ENCODE results near the gene PSMD10.
A peak's percentile ranks its signal among the peaks of the same experiment; 100 is the strongest.

The PSMD10 gene
- long read RNA-seq, transcript PSMD10-204 (5 exons, 768 nt) = minor isoform, 10 of 159 reads
- long read RNA-seq, transcript PSMD10-201 (5 exons, 1,546 nt) = major isoform, 145 of 159 reads
- long read RNA-seq, partial matches to known transcripts = 0 of 159 reads
- long read RNA-seq, other reads (novel, unspliced or antisense) = 4 of 159 reads

- Histone ChIP-seq H3K4me3 (replicated peaks; ENCODE audit: insufficient read depth, low read length) (peak within 1 kb of the TSS; percentile 60), H3K27me3 (ENCODE audit: insufficient read depth, poor library complexity, severe bottlenecking) (no peaks in the 10 kb centered on the region), H3K27ac (replicated peaks) (peak within 1 kb of the TSS; percentile 78)
- peak; percentile 70 to 94 for DNase-seq (ENCODE audit: low read depth in 1 of 2, low spot score in 1 of 2)
- TF ChIP-seq GABPA (IDR thresholded peaks at IDR 0.05; ENCODE audit: low read depth) = peak; percentile 64
- TF ChIP-seq SPI1 (IDR thresholded peaks at IDR 0.05; ENCODE audit: borderline replicate concordance, low read depth) = peak; percentile 16; the same call in 1 of the 2 replicates
- peak; percentile 55; the same call in 1 of the 2 replicates for TF ChIP-seq POLR2AphosphoS5 (IDR thresholded peaks at IDR 0.05; ENCODE audit: low read depth)
- TF ChIP-seq REST (IDR thresholded peaks at IDR 0.05; ENCODE audit: insufficient replicate concordance, low read depth) = no peak
Observed at GRCh38 chrX:108091264-108091877, at the start of gene PSMD10, which contains the start of gene ATG4A. PSMD10 (minus strand) TSS chrX:108091542; CDS start chrX:108091520, 22 bp downstream. ATG4A (plus strand) TSS chrX:108091778; CDS start chrX:108091827, 49 bp downstream.

GRCh38 chrX:108138814-108139702 lies 47.7 kb upstream of the PSMD10 start:
- Histone ChIP-seq H3K27me3 (ENCODE audit: insufficient read depth, poor library complexity, severe bottlenecking) (no peaks in the 10 kb centered on the region), H3K27ac (replicated peaks) (no peak overlapping the region), H3K4me3 (replicated peaks; ENCODE audit: insufficient read depth, low read length) (no peak overlapping the region)
- TF ChIP-seq POLR2AphosphoS5 (IDR thresholded peaks at IDR 0.05; ENCODE audit: low read depth) (no peak), CTCF (IDR thresholded peaks at IDR 0.05; ENCODE audit: insufficient read depth, low read length) (no peak), SPI1 (IDR thresholded peaks at IDR 0.05; ENCODE audit: borderline replicate concordance, low read depth) (no peak), REST (IDR thresholded peaks at IDR 0.05; ENCODE audit: insufficient replicate concordance, low read depth) (no peak), GABPA (IDR thresholded peaks at IDR 0.05; ENCODE audit: low read depth) (no peak)
- DNase-seq (ENCODE audit: low read depth in 1 of 2, low spot score in 1 of 2) = no peak

- DNase-seq (ENCODE audit: low read depth in 1 of 2, low spot score in 1 of 2) = no peak
- Histone ChIP-seq H3K27me3 (ENCODE audit: insufficient read depth, poor library complexity, severe bottlenecking) (no peaks in the 10 kb centered on the region), H3K27ac (replicated peaks) (no peak overlapping the region), H3K4me3 (replicated peaks; ENCODE audit: insufficient read depth, low read length) (no peak overlapping the region)
- TF ChIP-seq CTCF (IDR thresholded peaks at IDR 0.05; ENCODE audit: insufficient read depth, low read length) (no peak), SPI1 (IDR thresholded peaks at IDR 0.05; ENCODE audit: borderline replicate concordance, low read depth) (no peak), POLR2AphosphoS5 (IDR thresholded peaks at IDR 0.05; ENCODE audit: low read depth) (no peak), REST (IDR thresholded peaks at IDR 0.05; ENCODE audit: insufficient replicate concordance, low read depth) (no peak)
Observed at GRCh38 chrX:108134724-108135123, 43.4 kb upstream of the PSMD10 start.
